Dermis blood vessel endothelial cell (primary cell): Measurements from ENCODE around the gene HAPLN2. TPM values are rescaled to one million over a fixed set of nuclear protein-coding genes. Genes with fewer than 3 reads are reported as not detected.

Source experiments
- DNase-seq: peaks from one replicate; pipeline ENCODE4 v3.0.0; 2010
- total RNA-seq: library from RNA; depleted of rRNA; stranded (reverse); fragments of >200 nt; gene quantifications from 2 replicates; pipeline ENCODE4 v1.2.3, GENCODE V29; 2014

HAPLN2 gene
- total RNA-seq, 1 donor from 2014 or later, result not detected

DNA sequence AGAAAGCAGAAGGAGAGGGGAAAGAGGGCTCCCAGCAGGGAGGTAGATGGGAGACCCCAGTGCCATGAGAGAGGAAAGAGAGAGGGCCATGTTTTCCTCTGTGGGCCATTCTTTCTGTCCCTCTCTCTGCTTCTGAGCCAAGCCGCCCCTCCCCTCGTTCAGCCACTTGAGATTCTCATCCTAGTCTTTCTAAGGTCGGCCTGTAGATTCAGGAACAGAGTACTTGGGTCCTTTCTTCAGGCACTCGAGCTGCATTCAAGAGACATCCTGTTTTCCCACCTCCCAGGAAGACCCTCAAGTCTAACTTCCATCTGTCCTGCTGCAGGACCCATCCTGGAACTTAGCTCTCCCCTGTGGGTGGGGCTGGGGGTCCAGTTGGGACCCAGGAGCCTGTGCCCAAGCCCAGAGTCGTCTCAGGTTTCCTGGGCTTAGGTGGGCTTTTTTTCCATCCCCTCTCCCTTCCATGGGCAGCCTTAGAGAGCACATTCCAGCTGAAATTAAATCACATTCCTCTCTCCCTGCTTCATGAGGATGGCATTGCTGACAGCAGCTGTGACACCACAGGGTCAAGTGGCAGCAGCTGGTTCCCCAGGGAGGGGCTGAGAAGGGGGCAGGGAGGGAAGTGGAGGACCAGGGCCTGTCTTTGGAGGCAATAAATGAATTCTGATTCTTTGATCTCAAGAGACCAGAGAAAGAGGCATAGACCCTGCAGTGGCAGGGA, 45.0 kb downstream of the HAPLN2 start:
- DNase-seq, result no peak

DNA sequence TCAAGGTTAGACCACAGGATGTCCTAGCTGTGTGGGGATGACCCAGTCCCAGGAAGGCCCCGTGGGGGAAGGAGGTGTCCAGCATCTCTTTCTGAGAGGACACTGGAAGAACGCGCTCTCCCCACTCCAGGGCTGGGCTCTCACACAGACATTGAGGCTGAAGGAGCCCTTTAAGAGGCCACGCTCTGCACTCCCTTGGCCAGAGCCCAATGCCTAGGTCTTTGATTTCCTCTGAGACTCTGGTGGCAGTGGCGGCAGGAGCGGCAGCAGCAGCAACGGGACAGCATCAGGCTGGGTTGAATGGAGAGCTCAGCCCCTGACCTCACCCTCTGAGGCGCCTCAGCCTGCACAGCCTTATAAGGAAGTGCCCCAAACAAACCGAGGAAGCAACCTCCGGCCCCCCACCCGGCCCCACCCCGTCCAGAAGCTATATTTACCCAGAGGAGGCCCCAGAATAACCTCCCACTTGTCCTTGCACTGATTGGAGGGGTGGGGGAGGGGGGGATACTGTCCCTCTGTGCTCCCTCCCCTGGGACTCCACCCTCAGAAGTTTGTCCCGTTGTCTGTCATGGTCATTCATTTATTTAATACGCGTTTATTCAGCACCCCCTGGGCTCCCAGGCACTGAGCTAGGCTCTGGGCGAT, 45.7 kb downstream of the HAPLN2 start:
- DNase-seq, result peak; percentile 51

DNA sequence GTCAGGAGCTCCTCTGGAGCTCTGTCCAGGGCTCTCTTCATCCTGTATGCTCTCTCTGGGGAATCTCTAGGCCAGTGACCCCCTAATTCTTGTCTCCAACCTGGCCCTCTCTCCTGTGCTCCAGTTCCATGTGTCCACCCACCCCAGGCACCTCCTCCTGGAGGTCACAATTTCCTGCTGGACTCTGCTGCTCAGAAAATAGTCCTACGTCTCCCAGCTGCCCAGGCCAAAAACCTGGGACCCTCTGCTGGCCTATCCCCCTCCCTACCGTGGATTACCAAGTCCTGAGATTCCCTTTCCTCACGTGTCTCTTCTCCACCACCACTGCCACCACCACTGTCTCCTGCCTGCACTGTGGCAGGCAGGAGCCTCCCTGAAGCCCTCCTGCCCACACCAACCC, 46.3 kb downstream of the HAPLN2 start:
- DNase-seq, result no peak

DNA sequence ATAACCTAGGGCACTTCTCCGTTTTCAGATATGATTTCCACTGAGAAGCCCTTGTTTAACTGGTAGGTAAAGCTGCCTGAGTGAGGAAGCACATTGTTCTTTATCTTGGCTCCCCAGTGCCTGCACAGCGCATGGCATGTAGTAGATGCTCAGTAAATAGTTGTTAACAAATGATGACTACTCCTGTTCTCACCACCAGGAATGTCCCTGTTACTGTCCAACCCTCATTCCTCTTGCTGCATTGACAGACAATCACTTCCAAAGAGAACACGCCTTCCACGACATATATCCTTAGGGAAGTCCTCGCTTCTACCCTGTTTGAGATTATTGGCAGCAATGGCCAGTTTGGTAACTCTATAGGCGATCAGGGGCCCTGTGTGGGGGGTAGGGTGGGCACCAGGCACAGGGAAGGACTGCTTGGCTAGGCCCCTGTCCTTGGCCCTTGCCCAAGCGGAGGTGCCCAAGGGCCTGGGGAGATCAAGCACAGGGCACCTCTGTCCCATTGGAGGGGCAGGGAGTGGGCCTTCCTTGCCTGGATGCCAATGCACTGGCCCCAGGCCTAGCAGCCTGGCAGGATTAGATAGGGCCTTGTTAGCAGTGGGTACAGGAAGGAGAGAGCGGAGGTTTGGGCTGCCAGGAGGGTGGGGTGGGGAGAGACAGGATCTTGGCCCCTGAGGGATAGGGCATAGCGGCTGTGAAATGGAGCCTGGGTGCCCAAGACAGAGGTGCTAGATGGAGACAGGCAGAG, 47.8 kb downstream of the HAPLN2 start:
- DNase-seq, result no peak

DNA sequence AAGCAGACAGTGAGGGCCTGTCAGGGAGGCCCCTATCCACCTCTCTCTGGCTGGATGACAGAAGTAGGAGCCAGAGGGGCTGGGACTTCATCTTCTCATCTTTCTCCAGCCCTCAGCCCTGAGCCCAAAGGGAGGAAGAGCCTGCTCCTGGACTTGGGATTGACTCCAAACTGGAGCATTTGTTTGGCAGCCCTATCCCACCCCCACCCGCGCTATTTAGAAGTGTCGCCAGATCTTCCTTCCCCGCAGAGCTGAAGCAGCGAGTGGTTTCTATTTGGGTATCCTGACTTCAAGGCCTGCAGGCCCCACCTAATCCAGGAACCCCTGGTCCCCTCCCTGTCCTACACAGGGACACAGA, 48.4 kb downstream of the HAPLN2 start:
- no peak for DNase-seq

DNA sequence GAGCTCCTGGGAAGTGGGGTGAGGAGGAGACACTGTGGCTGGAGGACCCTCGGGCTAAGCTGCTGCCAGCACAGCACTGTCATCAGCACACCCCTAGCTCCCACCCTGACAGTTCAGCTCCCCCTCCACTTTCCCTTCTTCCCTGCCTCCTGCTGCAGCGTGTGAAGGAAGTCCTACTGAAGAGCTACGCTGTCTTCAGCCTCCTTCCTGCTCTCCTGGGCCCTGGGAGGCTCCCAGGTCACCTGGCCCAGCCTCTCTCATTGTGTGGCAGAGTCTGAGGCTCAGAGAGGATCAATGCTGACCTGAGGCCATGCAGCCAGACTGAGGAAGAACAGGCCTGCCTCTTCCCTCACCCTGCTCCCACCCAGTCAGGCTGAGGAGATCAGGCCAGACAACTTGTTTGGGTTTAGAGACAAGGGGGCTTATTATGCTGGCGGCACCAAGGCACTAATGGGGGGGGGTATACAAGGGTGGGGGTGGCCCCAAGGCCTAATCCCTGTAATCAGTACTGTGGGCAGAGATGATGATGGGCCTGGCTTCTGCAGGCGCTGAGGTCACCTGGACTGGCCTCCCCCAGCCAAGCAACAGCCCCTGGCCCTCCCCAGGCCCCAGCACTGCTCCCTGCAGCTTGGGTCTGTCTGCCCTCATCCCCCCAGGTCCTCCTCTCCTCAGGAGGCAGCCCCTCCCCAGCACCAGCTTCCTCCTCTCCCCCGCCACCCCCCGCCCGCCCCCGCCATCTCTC, 48.9 kb downstream of the HAPLN2 start:
- no peak for DNase-seq

DNA sequence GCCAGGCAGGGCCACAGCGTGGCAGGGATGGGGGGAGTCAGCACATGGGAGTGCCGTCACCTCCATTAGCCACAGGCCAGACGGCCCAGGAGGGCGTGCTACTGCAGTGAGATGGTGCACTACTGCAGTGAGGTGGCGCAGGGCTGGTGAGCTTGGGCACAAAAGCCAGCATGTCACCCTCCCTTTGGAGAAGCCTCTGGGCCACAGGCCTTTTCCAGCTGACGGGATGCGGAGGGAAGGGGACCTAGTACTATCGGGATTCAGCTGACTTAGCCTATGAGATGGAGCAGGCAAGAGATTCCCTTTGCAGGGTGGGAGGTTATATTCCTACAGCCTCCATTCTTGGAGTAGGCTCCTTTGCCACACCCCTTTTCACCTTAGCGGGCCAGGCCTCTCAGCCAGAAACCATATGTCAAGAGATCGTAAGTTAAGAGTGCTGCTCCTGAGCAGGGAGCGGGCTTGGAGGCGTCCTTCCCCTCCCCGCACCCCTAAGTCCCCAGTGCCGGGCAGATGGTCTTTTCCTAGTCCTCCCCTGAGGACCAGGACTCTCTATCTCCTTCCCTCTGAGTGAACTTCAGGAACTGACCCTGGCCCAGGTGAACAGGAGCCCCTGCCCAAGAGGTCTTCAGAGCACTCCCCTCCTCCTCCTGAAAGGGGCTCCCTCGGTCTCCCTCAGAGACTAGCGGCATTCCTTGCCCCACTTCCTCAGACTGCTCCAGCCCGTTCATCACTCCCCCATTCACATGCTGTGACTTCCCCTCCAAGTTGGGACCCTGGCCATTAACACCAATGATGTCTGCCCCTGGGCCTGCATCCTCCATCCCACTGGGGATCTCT, 49.8 kb downstream of the HAPLN2 start:
- no peak for DNase-seq

DNA sequence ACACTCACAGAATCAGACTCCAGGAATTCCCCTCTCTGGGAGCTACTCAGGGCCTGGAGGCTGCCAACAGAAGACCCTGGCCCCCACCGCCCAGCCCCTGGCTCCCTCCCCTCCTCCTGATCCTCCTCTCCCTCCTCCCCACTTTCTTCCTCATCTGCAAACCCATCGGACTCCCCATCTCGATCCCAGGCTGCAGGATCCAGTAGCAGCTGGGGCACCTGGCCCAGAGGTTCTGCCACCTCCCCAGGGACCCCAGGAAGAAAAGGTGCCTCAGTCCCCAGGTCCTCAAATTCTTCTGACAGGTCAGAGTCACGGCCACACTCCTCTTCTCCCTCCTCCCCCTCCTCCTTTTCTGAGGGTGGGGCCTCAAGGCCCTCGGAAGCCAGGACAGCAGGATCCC, 50.6 kb downstream of the HAPLN2 start:
- DNase-seq, result no peak

DNA sequence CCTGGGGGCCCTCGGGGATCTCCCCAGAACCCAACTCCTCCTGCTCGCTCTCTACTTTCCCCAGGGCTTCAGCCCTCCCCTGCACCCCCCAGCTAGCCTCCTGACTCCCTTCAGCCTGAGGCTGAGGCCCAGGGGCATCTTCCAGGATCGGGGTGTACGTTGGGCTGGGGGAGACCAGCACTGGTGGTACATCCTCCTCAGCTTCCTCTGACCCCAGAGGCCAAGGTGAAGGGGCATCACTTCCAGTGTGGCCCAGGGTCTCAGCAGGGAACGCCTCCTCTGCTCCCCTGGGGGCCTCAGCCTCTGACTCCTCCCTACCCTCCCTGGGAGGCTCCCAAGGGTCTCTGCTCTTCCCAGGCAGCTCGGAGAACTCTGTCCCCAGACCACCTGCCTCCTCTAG, 51.1 kb downstream of the HAPLN2 start:
- no peak for DNase-seq

DNA sequence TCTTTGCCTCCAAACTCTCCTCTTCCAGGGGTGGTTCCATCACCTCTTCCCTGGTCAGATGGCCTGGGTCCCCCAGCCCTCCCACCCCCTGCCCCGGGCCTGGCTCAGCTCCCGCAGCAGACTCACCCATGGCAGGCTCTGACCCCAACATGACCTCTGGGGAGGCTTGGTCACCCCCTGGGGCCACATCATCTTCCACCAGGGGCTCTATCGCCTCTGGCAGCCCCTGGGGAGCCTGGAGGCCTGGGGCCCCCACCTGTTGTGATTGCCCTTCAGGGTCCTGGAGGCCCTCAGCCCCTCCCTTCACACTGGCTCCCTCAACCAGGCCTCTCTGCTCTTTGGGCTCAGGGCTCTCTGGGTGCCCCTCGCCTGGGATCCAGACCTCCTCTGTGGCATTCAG, 51.6 kb downstream of the HAPLN2 start:
- no peak for DNase-seq

DNA sequence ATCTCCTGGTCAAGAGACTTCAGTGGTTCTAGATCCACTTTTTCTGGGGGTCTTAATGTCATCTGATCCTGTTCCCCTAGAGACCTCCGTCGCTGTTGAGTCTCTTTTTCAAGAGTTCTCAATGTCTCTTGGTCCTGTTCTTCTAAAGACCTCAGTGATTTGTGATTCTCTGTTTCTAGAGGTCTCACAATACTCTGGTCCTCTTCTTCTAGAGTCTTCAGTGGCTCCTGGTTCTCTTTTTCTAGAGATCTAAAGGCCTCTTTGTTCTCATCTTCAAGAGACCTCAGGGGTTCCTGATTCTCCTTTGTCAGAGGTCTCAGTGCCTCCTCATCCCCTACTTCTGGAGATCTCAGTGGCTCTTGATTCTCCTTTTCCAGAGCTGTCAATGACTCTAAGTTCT, 52.6 kb downstream of the HAPLN2 start:
- no peak for DNase-seq

DNA sequence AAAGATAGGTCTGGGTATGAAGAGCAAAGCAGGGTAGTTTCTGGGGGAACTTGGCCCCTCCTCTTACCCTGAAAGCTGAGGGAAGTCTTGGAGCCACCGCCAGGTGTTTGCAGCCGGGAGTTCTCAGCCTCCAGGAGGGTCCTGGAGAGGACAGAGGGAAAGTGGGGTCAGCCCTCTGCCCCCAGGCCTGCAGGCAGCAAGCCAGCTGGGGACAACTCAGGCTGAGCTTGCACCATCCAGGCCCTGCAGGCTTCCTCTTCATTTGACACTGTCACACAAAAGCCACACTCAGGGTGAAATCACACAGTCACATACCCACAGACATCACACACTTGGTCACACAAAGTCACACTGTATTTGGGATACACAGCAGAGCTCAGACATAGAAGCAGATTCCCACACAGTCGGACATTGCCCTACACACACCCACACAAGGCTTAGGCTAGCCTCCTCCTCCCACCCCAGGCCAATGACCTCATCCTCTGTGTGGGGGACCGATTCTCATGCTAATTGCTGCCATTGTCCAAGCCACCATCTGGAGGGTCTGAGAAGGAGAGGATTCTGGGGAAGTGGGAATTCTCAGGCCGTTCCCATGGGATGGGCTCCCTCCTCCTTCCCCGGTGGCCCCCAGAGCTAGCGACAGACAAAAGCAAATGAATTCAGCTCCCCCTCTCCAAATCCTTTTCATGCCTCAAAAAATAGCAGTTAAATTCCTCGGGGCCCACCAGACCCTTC, 54.3 kb downstream of the HAPLN2 start:
- DNase-seq, result peak; percentile 49

Other genes starting within 250 kb of the HAPLN2 start
- 10.7 and 11.6 TPM in 2 replicates for gene MEF2D, start 118.6 kb upstream of the HAPLN2 start, total RNA-seq
- gene IQGAP3, start 46.9 kb upstream of the HAPLN2 start, total RNA-seq, result 7.3 and 37.9 TPM in 2 replicates
- not detected in 2 replicates for gene TTC24, start 39.7 kb upstream of the HAPLN2 start, total RNA-seq
- 77.6 and 95.1 TPM in 2 replicates for gene NAXE, start 27.6 kb upstream of the HAPLN2 start, total RNA-seq
- gene GPATCH4, start 17.9 kb upstream of the HAPLN2 start, total RNA-seq, result 16.7 and 28.2 TPM in 2 replicates
- not detected in 2 replicates for gene BCAN, start 22.7 kb downstream of the HAPLN2 start, total RNA-seq
- 65.6 and 78.8 TPM in 2 replicates for gene NES, start 58.0 kb downstream of the HAPLN2 start, total RNA-seq
- gene CRABP2, start 86.2 kb downstream of the HAPLN2 start, total RNA-seq, result 0.34 TPM in 1 of 2 replicates, not detected in the other
- 11.8 and 13.3 TPM in 2 replicates for gene METTL25B, start 109.1 kb downstream of the HAPLN2 start, total RNA-seq
- 8.7 and 11.7 TPM in 2 replicates for gene ISG20L2, start 109.4 kb downstream of the HAPLN2 start, total RNA-seq
- gene MRPL24, start 121.7 kb downstream of the HAPLN2 start, total RNA-seq, result 31.0 and 34.7 TPM in 2 replicates
- gene HDGF, start 132.3 kb downstream of the HAPLN2 start, total RNA-seq, result 149 and 294 TPM in 2 replicates
- 12.3 and 15.6 TPM in 2 replicates for gene PRCC, start 148.1 kb downstream of the HAPLN2 start, total RNA-seq
- gene SH2D2A, start 197.4 kb downstream of the HAPLN2 start, total RNA-seq, result not detected in 2 replicates
- not detected in 2 replicates for gene INSRR, start 239.7 kb downstream of the HAPLN2 start, total RNA-seq
- gene NTRK1, start 241.4 kb downstream of the HAPLN2 start, total RNA-seq, result not detected in 2 replicates